H9 (cell line): ENCODE results near the gene CUBN. TPM values are rescaled to one million over a fixed set of nuclear protein-coding genes. Genes with fewer than 3 reads are reported as not detected.

Experiments
- DNase-seq: peaks from one replicate; pipeline ENCODE4 v3.0.0-alpha.2; 2017
- H2AFZ ChIP-seq: one replicate; pipeline ENCODE4 v1.6.1; 2013; ENCODE audit warnings: mild to moderate bottlenecking, low read length, control low read depth, moderate library complexity
- H2AK5ac ChIP-seq: 2 replicates; pipeline ENCODE4 v1.6.1; 2013; ENCODE audit warnings: low read length, control low read depth, mixed read lengths; ENCODE audit not compliant: insufficient read length
- H2BK120ac ChIP-seq: one replicate; pipeline ENCODE4 v1.6.1; 2013; ENCODE audit warnings: low read depth, mild to moderate bottlenecking, low read length, control low read depth, inconsistent platforms; ENCODE audit not compliant: poor library complexity, severe bottlenecking
- H2BK12ac ChIP-seq: 2 replicates; pipeline ENCODE4 v1.6.1; 2013; ENCODE audit warnings: low read length, control low read depth, mixed read lengths, low read depth; ENCODE audit not compliant: insufficient read length
- H2BK15ac ChIP-seq: 2 replicates; pipeline ENCODE4 v1.6.1; 2013; ENCODE audit warnings: low read depth, low read length, control low read depth
- H2BK20ac ChIP-seq: one replicate; pipeline ENCODE4 v1.6.1; 2013; ENCODE audit warnings: low read depth, mild to moderate bottlenecking, low read length, control low read depth, inconsistent platforms; ENCODE audit not compliant: poor library complexity, severe bottlenecking
- H2BK5ac ChIP-seq: 2 replicates; pipeline ENCODE4 v1.6.1; 2013; ENCODE audit warnings: low read length, control low read depth, mixed read lengths; ENCODE audit not compliant: insufficient read length
- H3K14ac ChIP-seq: 2 replicates; pipeline ENCODE4 v1.6.1; 2013; ENCODE audit warnings: low read length, control low read depth; ENCODE audit not compliant: insufficient read depth
- H3K18ac ChIP-seq: 2 replicates; pipeline ENCODE4 v1.6.1; 2013; ENCODE audit warnings: low read depth, mild to moderate bottlenecking, mixed read lengths, low read length, control low read depth; ENCODE audit not compliant: insufficient read length
- H3K23ac ChIP-seq: 2 replicates; pipeline ENCODE4 v1.6.1; 2013; ENCODE audit warnings: low read length, control low read depth, mixed read lengths, low read depth; ENCODE audit not compliant: insufficient read length
- H3K23me2 ChIP-seq: 2 replicates; pipeline ENCODE4 v1.6.1; 2013; ENCODE audit warnings: low read depth, mild to moderate bottlenecking, mixed read lengths, low read length, control low read depth; ENCODE audit not compliant: insufficient read length, poor library complexity, severe bottlenecking
- H3K27ac ChIP-seq: 2 replicates; pipeline ENCODE4 v1.5.1; 2013; ENCODE audit warnings: low read length, control low read depth, mixed read lengths, low read depth; ENCODE audit not compliant: insufficient read length
- H3K27me3 ChIP-seq: 2 replicates; pipeline ENCODE4 v1.6.1; 2013; ENCODE audit warnings: low read length, control low read depth, inconsistent platforms; ENCODE audit not compliant: insufficient read depth
- H3K4ac ChIP-seq: 2 replicates; pipeline ENCODE4 v1.6.1; 2013; ENCODE audit warnings: low read depth, mild to moderate bottlenecking, control low read depth, inconsistent platforms, low read length, moderate library complexity
- H3K4me1 ChIP-seq: 2 replicates; pipeline ENCODE4 v1.6.1; 2013; ENCODE audit warnings: low read length, control low read depth, inconsistent platforms; ENCODE audit not compliant: insufficient read depth
- H3K4me2 ChIP-seq: 2 replicates; pipeline ENCODE4 v1.6.1; 2013; ENCODE audit warnings: low read length, control low read depth, mixed read lengths; ENCODE audit not compliant: insufficient read length, insufficient read depth
- H3K56ac ChIP-seq: 2 replicates; pipeline ENCODE4 v1.6.1; 2013; ENCODE audit warnings: low read depth, mild to moderate bottlenecking, mixed read lengths, low read length, control low read depth; ENCODE audit not compliant: insufficient read length
- H3K79me1 ChIP-seq: 2 replicates; pipeline ENCODE4 v1.6.1; 2013; ENCODE audit warnings: low read depth, mild to moderate bottlenecking, moderate library complexity, low read length, control low read depth, inconsistent platforms; ENCODE audit not compliant: insufficient read depth, poor library complexity, severe bottlenecking
- H3K79me2 ChIP-seq: 2 replicates; pipeline ENCODE4 v1.6.1; 2013; ENCODE audit warnings: low read length, control low read depth, inconsistent platforms; ENCODE audit not compliant: insufficient read depth
- H3K9ac ChIP-seq: 2 replicates; pipeline ENCODE4 v1.6.1; 2013; ENCODE audit warnings: low read length, control low read depth, mixed read lengths; ENCODE audit not compliant: insufficient read length; ENCODE audit errors: extremely low read depth
- H3K9me3 ChIP-seq: one replicate; pipeline ENCODE4 v1.6.1; 2013; ENCODE audit warnings: low read depth, low read length, inconsistent platforms; ENCODE audit not compliant: control insufficient read depth
- H3T11ph ChIP-seq: one replicate; pipeline ENCODE4 v1.6.1; 2013; ENCODE audit warnings: mild to moderate bottlenecking, low read length, control low read depth, inconsistent platforms
- H4K20me1 ChIP-seq: one replicate; pipeline ENCODE4 v1.6.1; 2013; ENCODE audit not compliant: control insufficient read depth, insufficient read length, insufficient read depth
- H4K5ac ChIP-seq: 2 replicates; pipeline ENCODE4 v1.6.1; 2013; ENCODE audit warnings: low read depth, mild to moderate bottlenecking, mixed read lengths, low read length, control low read depth; ENCODE audit not compliant: insufficient read length
- H4K8ac ChIP-seq: replicated peaks from 2 replicates; pipeline ENCODE4 v1.6.1; 2013; ENCODE audit warnings: low read length, control low read depth, mixed read lengths, low read depth; ENCODE audit not compliant: insufficient read length
- H4K91ac ChIP-seq: 2 replicates; pipeline ENCODE4 v1.6.1; 2013; ENCODE audit warnings: low read depth, mild to moderate bottlenecking, moderate library complexity, mixed read lengths, low read length, control low read depth; ENCODE audit not compliant: insufficient read length
- H3K27ac Mint-ChIP-seq, 3 experiments: 2 replicates in 2 of 3; 3 replicates in 1 of 3; pipeline ENCODE4 v1.8.0; 2020 to 2021; ENCODE audit warnings: mixed read lengths in 3 of 3, mild to moderate bottlenecking in 1 of 3, moderate library complexity in 1 of 3
- H3K27me3 Mint-ChIP-seq: 2 replicates; pipeline ENCODE4 v1.8.0; 2021; ENCODE audit warnings: low read depth, mild to moderate bottlenecking, moderate library complexity, mixed read lengths
- H3K36me3 Mint-ChIP-seq, 3 experiments: 2 replicates in 2 of 3; 3 replicates in 1 of 3; pipeline ENCODE4 v1.8.0; 2020 to 2021; ENCODE audit warnings: low read depth in 3 of 3, mixed read lengths in 3 of 3; ENCODE audit not compliant: insufficient read depth in 1 of 3
- H3K4me1 Mint-ChIP-seq, 2 experiments: 2 replicates each; pipeline ENCODE4 v1.8.0; 2020; ENCODE audit warnings: mixed read lengths in 2 of 2
- H3K4me3 Mint-ChIP-seq, 2 experiments: 2 replicates in 1 of 2; 3 replicates in 1 of 2; pipeline ENCODE4 v1.8.0; 2020 to 2021; ENCODE audit warnings: mild to moderate bottlenecking in 2 of 2, mixed read lengths in 2 of 2, moderate library complexity in 1 of 2
- H3K9me3 Mint-ChIP-seq, 2 experiments: 2 replicates in 1 of 2; 3 replicates in 1 of 2; pipeline ENCODE4 v1.8.0; 2020; ENCODE audit warnings: mild to moderate bottlenecking in 2 of 2, mixed read lengths in 2 of 2, moderate library complexity in 1 of 2
- CTCF ChIP-seq: fragments of 200-600 bp; sonication (generic); conservative IDR thresholded peaks from 3 replicates; pipeline ENCODE4 v1.8.0; 2021; ENCODE audit warnings: antibody characterized with exemption, mild to moderate bottlenecking
- WGBS: extraction: QIAGEN DNeasy Blood & Tissue Kit; methylation state at CpG from one replicate; pipeline ENCODE4 v1.1.7; 2013; ENCODE audit warnings: missing lambda C conversion rate, low lambda C conversion rate, mixed read lengths; ENCODE audit not compliant: insufficient read length; ENCODE audit errors: extremely low coverage; 5-methylcytosine and 5-hydroxymethylcytosine counted together
- total RNA-seq: library from RNA; stranded (reverse); gene quantifications from 2 replicates; pipeline ENCODE4 v1.2.1, GENCODE V29; 2021

CUBN gene
- total RNA-seq, 1 experiment from 2014 or later: 0.26 TPM

- Histone ChIP-seq H3K18ac (no peak overlapping the region), H3K14ac (no peak overlapping the region), H2BK15ac (no peak overlapping the region), H3K79me1 (no peaks in the 10 kb centered on the region), H2AFZ (no peak overlapping the region), H3K4ac (no peak overlapping the region), H3K56ac (no peak overlapping the region), H2BK120ac (no peak overlapping the region), H3T11ph (no peak overlapping the region), H3K9ac (no peak overlapping the region), H3K23ac (no peak overlapping the region), H4K8ac (no peak overlapping the region), H3K4me1 (no peaks in the 10 kb centered on the region), H3K27ac (no peak overlapping the region), H3K4me2 (no peak overlapping the region), H3K23me2 (no peaks in the 10 kb centered on the region), H3K79me2 (no peaks in the 10 kb centered on the region), H4K5ac (no peak overlapping the region), H2BK12ac (no peak overlapping the region), H3K27me3 (no peaks in the 10 kb centered on the region), H4K91ac (no peak overlapping the region), H4K20me1 (no peaks in the 10 kb centered on the region), H2AK5ac (no peak overlapping the region), H3K9me3 (no peaks in the 10 kb centered on the region), H2BK5ac (no peak overlapping the region), H2BK20ac (no peak overlapping the region)
- Mint-ChIP-seq H3K36me3 (no peaks in the 10 kb centered on the region), H3K4me3 (no peak overlapping the region), H3K27ac (no peak overlapping the region; a peak in 1 of 7 replicates), H3K4me1 (peaks cover 22 to 23% of the 10 kb centered on the region in 2 experiments), H3K27me3 (no peaks in the 10 kb centered on the region), H3K9me3 (no peaks in the 10 kb centered on the region)
- DNase-seq: no peak
- TF ChIP-seq CTCF: no peak
- no CpG with 5 or more reads among the region's 2 CpGs for WGBS
Observed at GRCh38 chr10:16852624-16853023, 277.0 kb downstream of the CUBN start.
